ENCODE results near the gene IL37. TPM values are rescaled to one million over a fixed set of nuclear protein-coding genes. Genes with fewer than 3 reads are reported as not detected.

The IL37 gene
- total RNA-seq, 1 experiment from 2014 or later, result not detected

DNA sequence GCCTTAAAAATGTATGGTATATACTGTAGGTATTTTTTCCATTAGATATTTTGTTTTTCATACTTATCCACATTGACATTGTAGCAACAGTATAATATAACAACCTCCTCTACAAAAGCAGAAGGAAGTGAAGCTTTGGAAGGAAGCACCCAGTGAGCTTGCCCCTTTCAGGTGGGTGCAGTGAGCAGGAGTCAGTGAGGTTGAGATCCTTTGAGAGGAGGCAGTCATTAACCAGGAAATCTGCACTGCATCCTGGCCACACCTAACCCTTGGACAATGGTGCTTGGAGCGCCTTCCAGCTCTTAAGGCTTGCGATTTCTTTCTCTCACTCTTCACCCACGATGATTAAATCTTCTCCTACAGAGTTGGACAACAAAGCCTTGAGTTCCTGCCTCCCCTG lies 13.9 kb downstream of the IL37 start:
- no peak overlapping the region for H2BK120ac ChIP-seq (ENCODE audit: low read depth, low read length, poor library complexity, severe bottlenecking)
- H3K79me1 ChIP-seq (ENCODE audit: insufficient read depth, low read depth, low read length, poor library complexity, severe bottlenecking), result no peaks in the 10 kb centered on the region
- no peaks in the 10 kb centered on the region for H3K9me3 ChIP-seq (ENCODE audit: control insufficient read depth, low read depth, low read length)
- no peaks in the 10 kb centered on the region for H3K4me1 ChIP-seq (ENCODE audit: insufficient read depth, low read length)
- no peak overlapping the region for H3K23ac ChIP-seq (ENCODE audit: insufficient read length, low read depth, low read length)
- H3K27ac Mint-ChIP-seq, result no peak overlapping the region
- H3K36me3 Mint-ChIP-seq (ENCODE audit: insufficient read depth in 1 of 3, low read depth in 3 of 3), result no peaks in the 10 kb centered on the region
- TF ChIP-seq, protein P1, sequence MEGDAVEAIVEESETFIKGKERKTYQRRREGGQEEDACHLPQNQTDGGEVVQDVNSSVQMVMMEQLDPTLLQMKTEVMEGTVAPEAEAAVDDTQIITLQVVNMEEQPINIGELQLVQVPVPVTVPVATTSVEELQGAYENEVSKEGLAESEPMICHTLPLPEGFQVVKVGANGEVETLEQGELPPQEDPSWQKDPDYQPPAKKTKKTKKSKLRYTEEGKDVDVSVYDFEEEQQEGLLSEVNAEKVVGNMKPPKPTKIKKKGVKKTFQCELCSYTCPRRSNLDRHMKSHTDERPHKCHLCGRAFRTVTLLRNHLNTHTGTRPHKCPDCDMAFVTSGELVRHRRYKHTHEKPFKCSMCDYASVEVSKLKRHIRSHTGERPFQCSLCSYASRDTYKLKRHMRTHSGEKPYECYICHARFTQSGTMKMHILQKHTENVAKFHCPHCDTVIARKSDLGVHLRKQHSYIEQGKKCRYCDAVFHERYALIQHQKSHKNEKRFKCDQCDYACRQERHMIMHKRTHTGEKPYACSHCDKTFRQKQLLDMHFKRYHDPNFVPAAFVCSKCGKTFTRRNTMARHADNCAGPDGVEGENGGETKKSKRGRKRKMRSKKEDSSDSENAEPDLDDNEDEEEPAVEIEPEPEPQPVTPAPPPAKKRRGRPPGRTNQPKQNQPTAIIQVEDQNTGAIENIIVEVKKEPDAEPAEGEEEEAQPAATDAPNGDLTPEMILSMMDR (conservative IDR thresholded peaks at IDR 0.05), result no peak
- H3K9me3 Mint-ChIP-seq, result peaks cover under 1 to 5% of the 10 kb centered on the region in 2 experiments; a peak in 2 of 5 replicates
- H3K4ac ChIP-seq (ENCODE audit: low read depth, low read length), result no peak overlapping the region
- H3K18ac ChIP-seq (ENCODE audit: insufficient read length, low read depth, low read length), result no peak overlapping the region
- no peak overlapping the region for H3K56ac ChIP-seq (ENCODE audit: insufficient read length, low read depth, low read length)
- peaks cover 5% of the 10 kb centered on the region for H3K27me3 Mint-ChIP-seq (ENCODE audit: low read depth)
- no peak overlapping the region for H4K91ac ChIP-seq (ENCODE audit: insufficient read length, low read depth, low read length)
- no peak overlapping the region for H2BK20ac ChIP-seq (ENCODE audit: low read depth, low read length, poor library complexity, severe bottlenecking)
- H3K79me2 ChIP-seq (ENCODE audit: insufficient read depth, low read length), result no peaks in the 10 kb centered on the region
- no peak overlapping the region for H2AK5ac ChIP-seq (ENCODE audit: insufficient read length, low read length)
- H2BK12ac ChIP-seq (ENCODE audit: insufficient read length, low read depth, low read length), result no peak overlapping the region
- no peak overlapping the region for H3K9ac ChIP-seq (ENCODE audit: extremely low read depth, insufficient read length, low read length)
- H4K5ac ChIP-seq (ENCODE audit: insufficient read length, low read depth, low read length), result no peak overlapping the region
- H3T11ph ChIP-seq (ENCODE audit: low read length), result no peak overlapping the region
- H2BK5ac ChIP-seq (ENCODE audit: insufficient read length, low read length), result no peak overlapping the region
- DNase-seq, result no peak
- H3K4me2 ChIP-seq (ENCODE audit: insufficient read depth, insufficient read length, low read length), result no peak overlapping the region
- peaks cover 0 to 4% of the 10 kb centered on the region in 2 experiments; a peak in 2 of 4 replicates for H3K4me1 Mint-ChIP-seq
- H4K20me1 ChIP-seq (ENCODE audit: control insufficient read depth, insufficient read depth, insufficient read length), result peaks cover 2% of the 10 kb centered on the region
- H2BK15ac ChIP-seq (ENCODE audit: low read depth, low read length), result no peak overlapping the region
- no peak overlapping the region for H3K4me3 Mint-ChIP-seq
- H3K23me2 ChIP-seq (ENCODE audit: insufficient read length, low read depth, low read length, poor library complexity, severe bottlenecking), result no peaks in the 10 kb centered on the region
- WGBS (ENCODE audit: extremely low coverage, insufficient read length, low lambda C conversion rate), result no CpG with 5 or more reads among the region's 3 CpGs
- no peak overlapping the region for H3K27ac ChIP-seq (ENCODE audit: insufficient read length, low read depth, low read length)
- no peaks in the 10 kb centered on the region for H3K27me3 ChIP-seq (ENCODE audit: insufficient read depth, low read length)
- H4K8ac ChIP-seq (replicated peaks; ENCODE audit: insufficient read length, low read depth, low read length), result no peak overlapping the region
- H2AFZ ChIP-seq (ENCODE audit: low read length), result no peak overlapping the region
- no peak overlapping the region for H3K14ac ChIP-seq (ENCODE audit: insufficient read depth, low read length)

All from H9 (cell line).